Hepatocyte (in vitro differentiated cells): Measurements from ENCODE around the gene CCDC85C.

Experiments used
- EZH2 ChIP-seq: fragments of 200-600 bp; sonication (generic); IDR thresholded peaks from 2 replicates; pipeline ENCODE4 v1.6.1; 2016; ENCODE audit warnings: antibody characterized with exemption, mild to moderate bottlenecking, borderline replicate concordance
- EZH2phosphoT487 ChIP-seq: fragments of 200-600 bp; sonication (generic); IDR thresholded peaks from one replicate; pipeline ENCODE4 v1.6.1; 2018; ENCODE audit warnings: antibody characterized with exemption, mild to moderate bottlenecking, low read depth, moderate library complexity; ENCODE audit not compliant: unreplicated experiment, severe bottlenecking
- TF ChIP-seq, protein P1 (sequence below): fragments of 200-600 bp; sonication (generic); IDR thresholded peaks from 2 replicates; pipeline ENCODE4 v1.5.1; 2016; ENCODE audit warnings: antibody characterized with exemption, mild to moderate bottlenecking; ENCODE audit not compliant: poor library complexity

DNA sequence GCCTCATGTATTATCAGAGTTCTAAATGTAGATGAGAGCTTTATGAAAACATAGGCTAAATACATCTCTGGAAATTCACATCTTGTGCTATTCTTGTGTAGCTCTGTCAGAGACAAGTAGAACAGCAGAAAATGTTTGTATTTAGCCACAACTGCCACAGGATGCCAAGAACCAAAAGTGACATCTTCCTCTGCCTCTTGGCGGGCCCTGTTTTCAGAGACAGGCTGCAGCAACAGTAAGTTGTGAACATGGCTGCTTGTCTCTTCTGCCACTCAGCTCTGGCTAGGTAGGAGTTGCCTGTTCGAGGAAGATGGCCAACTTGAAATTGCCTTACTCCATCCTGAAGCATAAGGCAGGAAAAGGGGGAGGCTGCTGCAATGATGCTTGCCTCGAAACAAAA is 153.7 kb downstream of the CCDC85C start:
- TF ChIP-seq, protein P1, sequence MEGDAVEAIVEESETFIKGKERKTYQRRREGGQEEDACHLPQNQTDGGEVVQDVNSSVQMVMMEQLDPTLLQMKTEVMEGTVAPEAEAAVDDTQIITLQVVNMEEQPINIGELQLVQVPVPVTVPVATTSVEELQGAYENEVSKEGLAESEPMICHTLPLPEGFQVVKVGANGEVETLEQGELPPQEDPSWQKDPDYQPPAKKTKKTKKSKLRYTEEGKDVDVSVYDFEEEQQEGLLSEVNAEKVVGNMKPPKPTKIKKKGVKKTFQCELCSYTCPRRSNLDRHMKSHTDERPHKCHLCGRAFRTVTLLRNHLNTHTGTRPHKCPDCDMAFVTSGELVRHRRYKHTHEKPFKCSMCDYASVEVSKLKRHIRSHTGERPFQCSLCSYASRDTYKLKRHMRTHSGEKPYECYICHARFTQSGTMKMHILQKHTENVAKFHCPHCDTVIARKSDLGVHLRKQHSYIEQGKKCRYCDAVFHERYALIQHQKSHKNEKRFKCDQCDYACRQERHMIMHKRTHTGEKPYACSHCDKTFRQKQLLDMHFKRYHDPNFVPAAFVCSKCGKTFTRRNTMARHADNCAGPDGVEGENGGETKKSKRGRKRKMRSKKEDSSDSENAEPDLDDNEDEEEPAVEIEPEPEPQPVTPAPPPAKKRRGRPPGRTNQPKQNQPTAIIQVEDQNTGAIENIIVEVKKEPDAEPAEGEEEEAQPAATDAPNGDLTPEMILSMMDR: no peak
- TF ChIP-seq EZH2 (no peak), EZH2phosphoT487 (no peak)
